ENCODE measurements around the gene CLEC10A. TPM values are rescaled to one million over a fixed set of nuclear protein-coding genes. Genes with fewer than 3 reads are reported as not detected.

The CLEC10A gene
- total RNA-seq, 1 experiment from 2014 or later, result not detected

DNA sequence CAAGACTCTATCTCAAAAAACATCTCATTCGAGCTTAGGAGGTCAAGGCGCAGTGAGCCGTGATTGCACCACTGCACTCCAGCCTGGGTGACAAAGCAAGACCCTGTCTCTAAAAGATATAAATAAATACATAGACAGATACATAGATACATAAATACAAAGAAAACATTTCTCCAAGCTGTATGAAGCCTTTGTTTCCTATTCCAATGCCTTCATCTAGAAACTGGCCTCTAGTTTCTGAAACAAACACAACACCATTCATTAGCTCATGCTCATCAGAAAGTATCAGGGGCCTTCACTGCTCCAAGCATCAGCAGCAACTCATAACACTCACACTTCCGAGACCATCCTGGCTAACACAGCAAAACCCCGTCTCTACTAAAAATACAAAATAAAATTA lies 44.9 kb upstream of the CLEC10A start:
- no TSS peak for BruUV-seq (replicated peaks)
- ATAC-seq, result no peak
- Histone ChIP-seq H3K9me3 (ENCODE audit: control insufficient read depth, insufficient read depth, low read depth, low read length) (no peaks in the 10 kb centered on the region), H3K4me1 (ENCODE audit: control insufficient read depth, insufficient read depth, low read length) (no peaks in the 10 kb centered on the region), H3K4me3 (ENCODE audit: low read depth in 2 of 2, low read length in 2 of 2) (no peak overlapping the region), H3K27ac (ENCODE audit: low read length) (no peak overlapping the region), H3K36me3 (ENCODE audit: control insufficient read depth, insufficient read depth, low read length) (no peaks in the 10 kb centered on the region), H3K27me3 (ENCODE audit: control insufficient read depth, insufficient read depth, low read length) (no peaks in the 10 kb centered on the region)
- in situ Hi-C loops (cut with HindIII; ENCODE audit: low pct_unique_long_range_greater_than_20kb, low sequenced_read_pairs), result no loop called here
- TF ChIP-seq TCF7L2 (IDR thresholded peaks at IDR 0.05; ENCODE audit: low read depth, low read length), result no peak
- no peak for TF ChIP-seq SIN3A (IDR thresholded peaks at IDR 0.05; ENCODE audit: borderline replicate concordance, insufficient read depth, low read depth, low read length)
- TF ChIP-seq, protein P1, sequence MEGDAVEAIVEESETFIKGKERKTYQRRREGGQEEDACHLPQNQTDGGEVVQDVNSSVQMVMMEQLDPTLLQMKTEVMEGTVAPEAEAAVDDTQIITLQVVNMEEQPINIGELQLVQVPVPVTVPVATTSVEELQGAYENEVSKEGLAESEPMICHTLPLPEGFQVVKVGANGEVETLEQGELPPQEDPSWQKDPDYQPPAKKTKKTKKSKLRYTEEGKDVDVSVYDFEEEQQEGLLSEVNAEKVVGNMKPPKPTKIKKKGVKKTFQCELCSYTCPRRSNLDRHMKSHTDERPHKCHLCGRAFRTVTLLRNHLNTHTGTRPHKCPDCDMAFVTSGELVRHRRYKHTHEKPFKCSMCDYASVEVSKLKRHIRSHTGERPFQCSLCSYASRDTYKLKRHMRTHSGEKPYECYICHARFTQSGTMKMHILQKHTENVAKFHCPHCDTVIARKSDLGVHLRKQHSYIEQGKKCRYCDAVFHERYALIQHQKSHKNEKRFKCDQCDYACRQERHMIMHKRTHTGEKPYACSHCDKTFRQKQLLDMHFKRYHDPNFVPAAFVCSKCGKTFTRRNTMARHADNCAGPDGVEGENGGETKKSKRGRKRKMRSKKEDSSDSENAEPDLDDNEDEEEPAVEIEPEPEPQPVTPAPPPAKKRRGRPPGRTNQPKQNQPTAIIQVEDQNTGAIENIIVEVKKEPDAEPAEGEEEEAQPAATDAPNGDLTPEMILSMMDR (IDR thresholded peaks at IDR 0.05), result no peak
- TF ChIP-seq, protein P2, sequence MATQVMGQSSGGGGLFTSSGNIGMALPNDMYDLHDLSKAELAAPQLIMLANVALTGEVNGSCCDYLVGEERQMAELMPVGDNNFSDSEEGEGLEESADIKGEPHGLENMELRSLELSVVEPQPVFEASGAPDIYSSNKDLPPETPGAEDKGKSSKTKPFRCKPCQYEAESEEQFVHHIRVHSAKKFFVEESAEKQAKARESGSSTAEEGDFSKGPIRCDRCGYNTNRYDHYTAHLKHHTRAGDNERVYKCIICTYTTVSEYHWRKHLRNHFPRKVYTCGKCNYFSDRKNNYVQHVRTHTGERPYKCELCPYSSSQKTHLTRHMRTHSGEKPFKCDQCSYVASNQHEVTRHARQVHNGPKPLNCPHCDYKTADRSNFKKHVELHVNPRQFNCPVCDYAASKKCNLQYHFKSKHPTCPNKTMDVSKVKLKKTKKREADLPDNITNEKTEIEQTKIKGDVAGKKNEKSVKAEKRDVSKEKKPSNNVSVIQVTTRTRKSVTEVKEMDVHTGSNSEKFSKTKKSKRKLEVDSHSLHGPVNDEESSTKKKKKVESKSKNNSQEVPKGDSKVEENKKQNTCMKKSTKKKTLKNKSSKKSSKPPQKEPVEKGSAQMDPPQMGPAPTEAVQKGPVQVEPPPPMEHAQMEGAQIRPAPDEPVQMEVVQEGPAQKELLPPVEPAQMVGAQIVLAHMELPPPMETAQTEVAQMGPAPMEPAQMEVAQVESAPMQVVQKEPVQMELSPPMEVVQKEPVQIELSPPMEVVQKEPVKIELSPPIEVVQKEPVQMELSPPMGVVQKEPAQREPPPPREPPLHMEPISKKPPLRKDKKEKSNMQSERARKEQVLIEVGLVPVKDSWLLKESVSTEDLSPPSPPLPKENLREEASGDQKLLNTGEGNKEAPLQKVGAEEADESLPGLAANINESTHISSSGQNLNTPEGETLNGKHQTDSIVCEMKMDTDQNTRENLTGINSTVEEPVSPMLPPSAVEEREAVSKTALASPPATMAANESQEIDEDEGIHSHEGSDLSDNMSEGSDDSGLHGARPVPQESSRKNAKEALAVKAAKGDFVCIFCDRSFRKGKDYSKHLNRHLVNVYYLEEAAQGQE (IDR thresholded peaks at IDR 0.05; ENCODE audit: insufficient read depth in 1 of 2, low read depth in 2 of 2, low read length in 1 of 2), result no peak
- no peak for TF ChIP-seq POLR2AphosphoS5 (IDR thresholded peaks at IDR 0.05; ENCODE audit: low read depth, low read length)
- DNase-seq (ENCODE audit: low read depth, low spot score), result no peak
- POLR2A ChIA-PET, result no interaction called here
- intact Hi-C loops (cut with micrococcal nuclease; ENCODE audit: unreplicated experiment), result no loop called here
- CTCF ChIA-PET, result no interaction called here

DNA sequence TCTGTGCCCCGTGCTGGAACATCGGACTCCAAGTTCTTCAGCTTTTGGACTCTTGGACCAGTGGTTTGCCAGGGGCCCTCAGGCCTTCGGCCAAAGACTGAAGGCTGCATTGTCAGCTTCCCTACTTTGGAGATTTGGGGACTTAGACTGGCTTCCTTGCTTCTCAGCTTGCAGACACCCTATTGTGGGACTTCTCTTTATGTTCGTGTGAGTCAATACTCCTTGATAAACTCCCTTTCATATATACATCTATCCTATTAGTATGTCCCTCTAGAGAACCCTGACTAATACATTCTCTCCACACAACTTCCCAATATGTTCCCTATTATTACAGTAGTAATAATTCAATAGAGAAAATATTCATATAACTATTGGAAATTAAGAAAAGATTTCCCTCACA lies 43.8 kb upstream of the CLEC10A start:
- in situ Hi-C loops (cut with HindIII; ENCODE audit: low pct_unique_long_range_greater_than_20kb, low sequenced_read_pairs), result no loop called here
- CTCF ChIA-PET, result interaction anchor here (0.8 kb wide), 1 partner anchor 63 kb away, joined by 3 read pairs; no protein-coding TSS in a partner anchor

More for the DNA sequence above, 43.8 kb upstream of the CLEC10A start:
- TF ChIP-seq, protein P1 (IDR thresholded peaks at IDR 0.05), result no peak
- TF ChIP-seq, protein P2 (IDR thresholded peaks at IDR 0.05; ENCODE audit: insufficient read depth in 1 of 2, low read depth in 2 of 2, low read length in 1 of 2), result no peak
- TF ChIP-seq SIN3A (IDR thresholded peaks at IDR 0.05; ENCODE audit: borderline replicate concordance, insufficient read depth, low read depth, low read length) (no peak), TCF7L2 (IDR thresholded peaks at IDR 0.05; ENCODE audit: low read depth, low read length) (no peak), POLR2AphosphoS5 (IDR thresholded peaks at IDR 0.05; ENCODE audit: low read depth, low read length) (no peak)
- no peak for ATAC-seq
- Histone ChIP-seq H3K4me3 (ENCODE audit: low read depth in 2 of 2, low read length in 2 of 2) (no peak overlapping the region), H3K27me3 (ENCODE audit: control insufficient read depth, insufficient read depth, low read length) (no peaks in the 10 kb centered on the region), H3K9me3 (ENCODE audit: control insufficient read depth, insufficient read depth, low read depth, low read length) (no peaks in the 10 kb centered on the region), H3K4me1 (ENCODE audit: control insufficient read depth, insufficient read depth, low read length) (no peaks in the 10 kb centered on the region), H3K36me3 (ENCODE audit: control insufficient read depth, insufficient read depth, low read length) (no peaks in the 10 kb centered on the region), H3K27ac (ENCODE audit: low read length) (no peak overlapping the region)
- POLR2A ChIA-PET, result no interaction called here
- no TSS peak for BruUV-seq (replicated peaks)
- intact Hi-C loops (cut with micrococcal nuclease; ENCODE audit: unreplicated experiment), result no loop called here
- no peak for DNase-seq (ENCODE audit: low read depth, low spot score)
